Stimulated activated CD4-positive, alpha-beta T cell treated with anti-CD3 and anti-CD28 coated beads, Interleukin-4, amount 100 ng/mL, for 48 hours (primary cell): ENCODE measurements around the gene AOPEP.
A peak's percentile ranks its signal among the peaks of the same experiment; 100 is the strongest.

Source experiments
- DNase-seq, 2 donors: peaks; one replicate each; pipeline ENCODE4 v3.0.0-alpha.2; 2020; ENCODE audit warnings: low read depth in 2 of 2

The AOPEP gene

GRCh38 chr9:95111716-95112115 is 385.2 kb downstream of the AOPEP start:
- DNase-seq: no peak

- no peak for DNase-seq
Observed at GRCh38 chr9:95112436-95113280, 386.2 kb downstream of the AOPEP start.

- DNase-seq: no peak
Observed at GRCh38 chr9:95115104-95115503, 388.6 kb downstream of the AOPEP start.

- no peak for DNase-seq
Observed at GRCh38 chr9:95116002-95116807, 389.7 kb downstream of the AOPEP start.

GRCh38 chr9:95116808-95117204 is 390.3 kb downstream of the AOPEP start:
- no peak for DNase-seq

GRCh38 chr9:95118596-95118995 is 392.1 kb downstream of the AOPEP start:
- DNase-seq: no peak

GRCh38 chr9:95120781-95121370 is 394.4 kb downstream of the AOPEP start:
- DNase-seq: no peak

- DNase-seq: no peak
Observed at GRCh38 chr9:95124582-95125367, 398.3 kb downstream of the AOPEP start.

- DNase-seq: no peak
Observed at GRCh38 chr9:95125652-95126051, 399.2 kb downstream of the AOPEP start.

GRCh38 chr9:95126739-95127138 is 400.2 kb downstream of the AOPEP start:
- DNase-seq: no peak

- peak; percentile 68 to 71 for DNase-seq
Observed at GRCh38 chr9:95127249-95128176, 401.0 kb downstream of the AOPEP start.

GRCh38 chr9:95128177-95128524 is 401.7 kb downstream of the AOPEP start:
- DNase-seq: no peak

GRCh38 chr9:95129476-95130291 is 403.2 kb downstream of the AOPEP start:
- DNase-seq: no peak

GRCh38 chr9:95130484-95130883 is 404.0 kb downstream of the AOPEP start:
- DNase-seq: no peak

- peak; percentile 32 to 36 for DNase-seq
Observed at GRCh38 chr9:95131023-95131943, 404.8 kb downstream of the AOPEP start.

- no peak for DNase-seq
Observed at GRCh38 chr9:95132366-95133324, 406.1 kb downstream of the AOPEP start.

- DNase-seq: no peak
Observed at GRCh38 chr9:95133325-95133705, 406.8 kb downstream of the AOPEP start.

- no peak for DNase-seq
Observed at GRCh38 chr9:95134457-95134881, 408.0 kb downstream of the AOPEP start.
